Measurements from ENCODE around the gene CSNK1D.

Gene CSNK1D

DNA sequence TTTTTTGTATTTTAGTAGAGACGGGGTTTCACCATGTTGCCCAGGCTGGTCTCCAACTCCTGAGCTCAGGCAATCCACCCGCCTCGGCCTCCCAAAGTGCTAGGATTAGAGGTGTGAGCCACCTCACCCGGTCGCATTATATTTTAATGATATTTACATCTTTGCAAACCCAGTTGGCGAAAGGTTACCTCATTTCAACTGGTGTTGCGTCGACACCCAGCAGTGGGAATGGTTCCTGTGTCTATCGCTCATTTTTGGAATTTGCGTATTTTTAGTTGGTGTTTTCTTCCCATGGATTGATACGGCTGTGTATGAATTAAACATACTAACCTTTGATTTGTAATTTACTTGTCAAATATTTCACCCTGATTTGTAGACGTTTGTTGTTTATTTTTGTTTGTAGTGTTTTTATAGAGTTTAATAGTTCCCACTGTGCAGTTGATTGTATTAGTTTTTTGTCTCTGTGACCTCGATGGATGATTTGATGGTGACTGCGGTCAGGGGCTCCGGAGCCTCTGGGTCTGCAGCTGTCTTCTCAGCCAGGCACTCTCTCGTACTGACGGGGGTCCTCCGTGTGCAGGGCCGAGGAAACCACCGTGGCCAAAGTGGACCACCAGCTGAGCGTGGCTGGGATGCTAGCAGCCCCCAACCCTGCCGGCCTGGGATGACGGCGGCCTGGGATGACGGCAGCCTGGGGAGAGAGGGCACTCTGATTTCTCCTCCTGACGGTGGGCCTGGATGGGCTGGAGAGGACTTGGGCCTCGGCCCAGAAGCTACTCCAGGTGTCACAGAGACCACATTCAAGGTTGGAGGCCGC lies 39.9 kb upstream of the CSNK1D start:
- DNase-seq = no peak
- in situ Hi-C loops (cut with HindIII; ENCODE audit: low pct_ligation_motif_present, low pct_unique_long_range_greater_than_20kb, low sequenced_read_pairs) = no loop called here

GRCh38 chr17:82311971-82312370 lies 38.5 kb upstream of the CSNK1D start:
- no peak for DNase-seq
- in situ Hi-C loops (cut with HindIII; ENCODE audit: low pct_ligation_motif_present, low pct_unique_long_range_greater_than_20kb, low sequenced_read_pairs) = no loop called here

- no peak for DNase-seq
- in situ Hi-C loops (cut with HindIII; ENCODE audit: low pct_ligation_motif_present, low pct_unique_long_range_greater_than_20kb, low sequenced_read_pairs) = no loop called here
These were observed 37.4 kb upstream of the CSNK1D start for GRCh38 chr17:82310877-82311276.

GRCh38 chr17:82309656-82310570 lies 36.4 kb upstream of the CSNK1D start:
- in situ Hi-C loops (cut with HindIII; ENCODE audit: low pct_ligation_motif_present, low pct_unique_long_range_greater_than_20kb, low sequenced_read_pairs) = no loop called here
- no peak for DNase-seq

- in situ Hi-C loops (cut with HindIII; ENCODE audit: low pct_ligation_motif_present, low pct_unique_long_range_greater_than_20kb, low sequenced_read_pairs) = no loop called here
- DNase-seq = no peak
These were observed 32.3 kb upstream of the CSNK1D start for GRCh38 chr17:82305727-82306300.

DNA sequence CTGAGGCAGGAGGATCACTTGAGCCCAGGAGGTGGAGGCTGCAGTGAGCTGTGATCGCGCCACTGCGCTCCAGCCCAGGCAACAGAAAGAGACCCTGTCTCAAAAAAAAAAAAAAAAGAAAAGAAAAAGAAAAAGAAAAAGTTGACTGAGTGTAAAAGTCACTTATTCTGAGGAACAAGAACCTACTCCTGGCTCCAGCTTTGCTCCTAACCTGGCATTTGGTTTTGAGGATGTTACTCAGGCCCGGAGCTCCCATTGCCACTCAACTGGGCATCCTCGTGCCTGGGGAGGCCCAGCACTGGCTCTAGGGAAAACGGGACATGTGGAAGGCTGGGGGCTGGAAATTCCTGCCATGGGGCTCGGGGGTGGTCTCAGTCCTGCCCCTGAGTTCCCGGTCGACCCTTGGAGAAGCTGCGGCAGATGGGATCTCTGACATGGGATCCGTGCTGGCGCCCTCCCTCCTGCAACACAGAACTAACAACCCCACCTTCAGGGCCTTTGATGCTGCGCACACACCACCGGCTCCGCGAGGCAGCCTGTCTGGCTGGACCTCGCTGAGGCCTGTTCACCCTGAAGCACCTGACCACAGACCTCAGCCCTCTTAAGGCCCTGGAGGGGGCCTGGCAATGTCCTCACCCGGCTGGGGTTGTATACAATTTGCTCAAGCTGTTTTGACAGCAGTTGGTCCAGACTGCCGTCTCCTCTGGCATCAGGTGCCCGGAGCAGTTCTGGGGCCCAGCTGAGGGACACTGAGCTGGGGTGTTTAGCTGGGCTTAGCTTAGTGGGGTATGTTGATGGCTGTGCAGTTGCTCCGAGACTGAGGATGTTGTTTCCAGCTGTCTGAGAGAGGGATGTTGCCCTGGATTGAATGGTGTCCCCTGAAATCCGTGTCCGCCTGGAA lies 31.6 kb upstream of the CSNK1D start:
- in situ Hi-C loops (cut with HindIII; ENCODE audit: low pct_ligation_motif_present, low pct_unique_long_range_greater_than_20kb, low sequenced_read_pairs) = no loop called here
- no peak for DNase-seq

- in situ Hi-C loops (cut with HindIII; ENCODE audit: low pct_ligation_motif_present, low pct_unique_long_range_greater_than_20kb, low sequenced_read_pairs) = no loop called here
- no peak for DNase-seq
These were observed 30.7 kb upstream of the CSNK1D start for GRCh38 chr17:82303944-82304808.

GRCh38 chr17:82302991-82303943 lies 29.8 kb upstream of the CSNK1D start:
- in situ Hi-C loops (cut with HindIII; ENCODE audit: low pct_ligation_motif_present, low pct_unique_long_range_greater_than_20kb, low sequenced_read_pairs) = no loop called here
- no peak for DNase-seq

GRCh38 chr17:82302568-82302963 lies 29.1 kb upstream of the CSNK1D start:
- in situ Hi-C loops (cut with HindIII; ENCODE audit: low pct_ligation_motif_present, low pct_unique_long_range_greater_than_20kb, low sequenced_read_pairs) = no loop called here
- no peak for DNase-seq

GRCh38 chr17:82301916-82302567 lies 28.5 kb upstream of the CSNK1D start:
- in situ Hi-C loops (cut with HindIII; ENCODE audit: low pct_ligation_motif_present, low pct_unique_long_range_greater_than_20kb, low sequenced_read_pairs) = no loop called here
- DNase-seq = no peak

- no peak for DNase-seq
- in situ Hi-C loops (cut with HindIII; ENCODE audit: low pct_ligation_motif_present, low pct_unique_long_range_greater_than_20kb, low sequenced_read_pairs) = no loop called here
These were observed 27.9 kb upstream of the CSNK1D start for GRCh38 chr17:82301300-82301915.

- in situ Hi-C loops (cut with HindIII; ENCODE audit: low pct_ligation_motif_present, low pct_unique_long_range_greater_than_20kb, low sequenced_read_pairs) = no loop called here
- peak; percentile 75 for DNase-seq
These were observed 27.3 kb upstream of the CSNK1D start for GRCh38 chr17:82300707-82301270.

GRCh38 chr17:82300228-82300627 lies 26.7 kb upstream of the CSNK1D start:
- in situ Hi-C loops (cut with HindIII; ENCODE audit: low pct_ligation_motif_present, low pct_unique_long_range_greater_than_20kb, low sequenced_read_pairs) = no loop called here
- no peak for DNase-seq

- in situ Hi-C loops (cut with HindIII; ENCODE audit: low pct_ligation_motif_present, low pct_unique_long_range_greater_than_20kb, low sequenced_read_pairs) = no loop called here
- DNase-seq = no peak
These were observed 26.0 kb upstream of the CSNK1D start for GRCh38 chr17:82299452-82299851.
